Muscle of leg (tissue), 16 donors: Measurements from ENCODE around the gene ACVR1B. TPM values are rescaled to one million over a fixed set of nuclear protein-coding genes. Genes with fewer than 3 reads are reported as not detected.
A peak's percentile ranks its signal among the peaks of the same experiment; 100 is the strongest.

Source experiments
- DNase-seq: peaks from one replicate; pipeline ENCODE4 v3.0.0; 2013
- H3K27ac ChIP-seq: one replicate; pipeline ENCODE4 v1.5.1; 2013; ENCODE audit warnings: mild to moderate bottlenecking, low read length, control low read depth
- H3K27me3 ChIP-seq: one replicate; pipeline ENCODE4 v1.6.1; 2013; ENCODE audit warnings: low read length; ENCODE audit not compliant: control insufficient read depth, insufficient read depth
- H3K36me3 ChIP-seq: one replicate; pipeline ENCODE4 v1.6.1; 2013; ENCODE audit warnings: low read length; ENCODE audit not compliant: control insufficient read depth, insufficient read depth
- H3K4me1 ChIP-seq: one replicate; pipeline ENCODE4 v1.6.1; 2013; ENCODE audit warnings: low read length; ENCODE audit not compliant: control insufficient read depth, insufficient read depth
- H3K4me3 ChIP-seq: one replicate; pipeline ENCODE4 v1.5.1; 2013; ENCODE audit warnings: low read length, control low read depth
- H3K9me3 ChIP-seq: replicated peaks from 2 replicates; pipeline ENCODE4 v1.6.1; 2013; ENCODE audit warnings: low read depth, low read length; ENCODE audit not compliant: control insufficient read depth
- WGBS: methylation state at CpG from one replicate; pipeline ENCODE4 v1.1.5; 2013; ENCODE audit warnings: missing lambda C conversion rate; ENCODE audit not compliant: insufficient coverage; 5-methylcytosine and 5-hydroxymethylcytosine counted together
- long read RNA-seq, 11 donors: transcript quantifications; one replicate each; lab custom pipeline, GENCODE V29; 2026
- polyA plus RNA-seq, 8 donors: library from polyadenylated mRNA; unstranded; fragments of 120-200 nt; gene quantifications; one replicate each; pipeline versions ENCODE4 v1.2.1 to v1.2.3, GENCODE V29; 2013; ENCODE audit warnings: inconsistent platforms in 1 of 8, low replicate concordance in 1 of 8; ENCODE audit not compliant: insufficient read length in 8 of 8, insufficient read depth in 1 of 8
- total RNA-seq: library from RNA; stranded (reverse); fragments of 120-200 nt; gene quantifications from one replicate; pipeline ENCODE4 v1.2.4, GENCODE V29; 2013

The ACVR1B gene
- total RNA-seq (7.7 TPM), polyA plus RNA-seq (10 to 100 TPM; 11.2 to 17.2 (median 15.7) TPM)
- long read RNA-seq, donor 1, full-length matches to known transcripts = 1 of 1 reads
- long read RNA-seq, donor 1, partial matches to known transcripts = 0 of 1 reads
- long read RNA-seq, donor 1, other reads (novel, unspliced or antisense) = 0 of 1 reads
- long read RNA-seq, donor 2 = 0 reads
- long read RNA-seq, donor 3, full-length matches to known transcripts = 4 of 4 reads
- long read RNA-seq, donor 3, partial matches to known transcripts = 0 of 4 reads
- long read RNA-seq, donor 3, other reads (novel, unspliced or antisense) = 0 of 4 reads
- long read RNA-seq, donor 4, full-length matches to known transcripts = 3 of 3 reads
- long read RNA-seq, donor 4, partial matches to known transcripts = 0 of 3 reads
- long read RNA-seq, donor 4, other reads (novel, unspliced or antisense) = 0 of 3 reads
- long read RNA-seq, donor 5, full-length matches to known transcripts = 4 of 4 reads
- long read RNA-seq, donor 5, partial matches to known transcripts = 0 of 4 reads
- long read RNA-seq, donor 5, other reads (novel, unspliced or antisense) = 0 of 4 reads
- long read RNA-seq, donor 6, full-length matches to known transcripts = 6 of 6 reads
- long read RNA-seq, donor 6, partial matches to known transcripts = 0 of 6 reads
- long read RNA-seq, donor 6, other reads (novel, unspliced or antisense) = 0 of 6 reads
- long read RNA-seq, donor 7, full-length matches to known transcripts = 3 of 3 reads
- long read RNA-seq, donor 7, partial matches to known transcripts = 0 of 3 reads
- long read RNA-seq, donor 7, other reads (novel, unspliced or antisense) = 0 of 3 reads
- long read RNA-seq, donor 8, full-length matches to known transcripts = 1 of 1 reads
- long read RNA-seq, donor 8, partial matches to known transcripts = 0 of 1 reads
- long read RNA-seq, donor 8, other reads (novel, unspliced or antisense) = 0 of 1 reads
- long read RNA-seq, donor 9, full-length matches to known transcripts = 2 of 2 reads
- long read RNA-seq, donor 9, partial matches to known transcripts = 0 of 2 reads
- long read RNA-seq, donor 9, other reads (novel, unspliced or antisense) = 0 of 2 reads
- long read RNA-seq, donor 10, full-length matches to known transcripts = 1 of 1 reads
- long read RNA-seq, donor 10, partial matches to known transcripts = 0 of 1 reads
- long read RNA-seq, donor 10, other reads (novel, unspliced or antisense) = 0 of 1 reads
- long read RNA-seq, donor 11, full-length matches to known transcripts = 3 of 3 reads
- long read RNA-seq, donor 11, partial matches to known transcripts = 0 of 3 reads
- long read RNA-seq, donor 11, other reads (novel, unspliced or antisense) = 0 of 3 reads

DNA sequence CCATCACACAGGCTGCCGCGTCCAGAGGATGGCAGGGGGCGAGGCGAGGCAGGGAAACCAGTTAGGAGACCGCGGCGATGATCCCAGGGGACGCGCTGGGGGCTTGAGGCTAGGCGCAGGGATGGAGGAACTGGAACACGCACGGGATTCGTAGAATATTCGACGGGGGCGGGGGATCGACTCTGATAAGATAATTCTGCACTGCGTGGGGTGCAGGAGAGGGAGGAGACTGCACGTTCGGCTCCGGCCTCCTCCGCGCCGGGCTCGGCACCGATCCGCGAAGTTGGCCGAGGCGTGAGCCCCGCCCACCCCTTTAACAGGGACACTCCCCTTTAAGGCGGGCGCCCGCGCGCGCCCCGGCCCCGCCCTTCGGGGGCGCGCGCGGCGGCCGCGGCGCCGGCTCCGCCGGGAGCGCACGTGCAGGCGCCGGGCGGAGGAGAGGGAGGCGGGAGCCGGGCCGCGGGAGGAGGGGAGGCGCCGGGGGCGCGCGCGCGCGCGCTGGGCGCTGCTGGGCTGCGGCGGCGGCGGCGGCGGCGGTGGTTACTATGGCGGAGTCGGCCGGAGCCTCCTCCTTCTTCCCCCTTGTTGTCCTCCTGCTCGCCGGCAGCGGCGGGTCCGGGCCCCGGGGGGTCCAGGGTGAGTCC lies at the start of gene ACVR1B:
ACVR1B (plus strand) TSS at position 501 of the 644 bp plus-strand sequence; CDS start at position 546, 45 bp downstream.
- WGBS = under 1% methylated on average over 42 of the region's 86 CpGs
- peak; percentile 92 for DNase-seq
- peaks cover 27% of the 10 kb centered on the region for H3K4me1 ChIP-seq

GRCh38 chr12:51901881-51902280 lies 49.6 kb upstream of the ACVR1B start:
- WGBS = 93% methylated on average over 6 of the region's 11 CpGs
- no peaks in the 10 kb centered on the region for H3K36me3 ChIP-seq
- no peaks in the 10 kb centered on the region for H3K9me3 ChIP-seq
- no peak for DNase-seq
- H3K27me3 ChIP-seq = peaks cover 2% of the 10 kb centered on the region
- peaks cover 34% of the 10 kb centered on the region for H3K4me1 ChIP-seq
- no peak overlapping the region for H3K4me3 ChIP-seq
- H3K27ac ChIP-seq = no peak overlapping the region

More for the DNA sequence above, at the start of gene ACVR1B:
- H3K4me3 ChIP-seq = peak within 1 kb of the TSS; percentile 89
- no peaks in the 10 kb centered on the region for H3K9me3 ChIP-seq
- no peaks in the 10 kb centered on the region for H3K36me3 ChIP-seq
- peak within 1 kb of the TSS; percentile 72 for H3K27ac ChIP-seq
- H3K27me3 ChIP-seq = peaks cover 6% of the 10 kb centered on the region

GRCh38 chr12:51904951-51905470 lies 46.5 kb upstream of the ACVR1B start:
- no peaks in the 10 kb centered on the region for H3K9me3 ChIP-seq
- peaks cover 47% of the 10 kb centered on the region for H3K4me1 ChIP-seq
- H3K27ac ChIP-seq = peak overlapping the region; percentile 93
- H3K27me3 ChIP-seq = peaks cover 2% of the 10 kb centered on the region
- peak; percentile 87 for DNase-seq
- no peak overlapping the region for H3K4me3 ChIP-seq
- peaks cover 4% of the 10 kb centered on the region for H3K36me3 ChIP-seq

GRCh38 chr12:51905471-51906429 lies 45.7 kb upstream of the ACVR1B start:
- H3K4me1 ChIP-seq = peaks cover 54% of the 10 kb centered on the region
- peak; percentile 98 for DNase-seq
- H3K4me3 ChIP-seq = no peak overlapping the region
- peaks cover 2% of the 10 kb centered on the region for H3K27me3 ChIP-seq
- no peaks in the 10 kb centered on the region for H3K9me3 ChIP-seq
- H3K36me3 ChIP-seq = peaks cover 4% of the 10 kb centered on the region
- 22% methylated on average over 12 of the region's 18 CpGs for WGBS
- peak overlapping the region; percentile 93 for H3K27ac ChIP-seq

GRCh38 chr12:51906430-51907082 lies 44.9 kb upstream of the ACVR1B start:
- DNase-seq = peak; percentile 73
- Histone ChIP-seq H3K4me1 (peaks cover 62% of the 10 kb centered on the region), H3K27ac (peak overlapping the region; percentile 93)

GRCh38 chr12:51907083-51907855 lies 44.2 kb upstream of the ACVR1B start, which contains the start of gene ACVRL1:
TSS of gene ACVRL1 (plus strand) at chr12:51907504. CDS start at chr12:51912475, 4,971 bp downstream.
- Histone ChIP-seq H3K9me3 (no peaks in the 10 kb centered on the region), H3K4me1 (peaks cover 69% of the 10 kb centered on the region), H3K4me3 (peak within 1 kb of the TSS; percentile 61), H3K27ac (peak within 1 kb of the TSS; percentile 93), H3K36me3 (peaks cover 11% of the 10 kb centered on the region), H3K27me3 (no peaks in the 10 kb centered on the region)
- DNase-seq = peak; percentile 88
- 2% methylated on average over 74 of the region's 74 CpGs for WGBS

More at GRCh38 chr12:51906430-51907082, 44.9 kb upstream of the ACVR1B start:
- Histone ChIP-seq H3K27me3 (no peaks in the 10 kb centered on the region), H3K36me3 (peaks cover 8% of the 10 kb centered on the region), H3K9me3 (no peaks in the 10 kb centered on the region), H3K4me3 (peak overlapping the region; percentile 61)
- WGBS = 7% methylated on average over 10 of the region's 23 CpGs

DNA sequence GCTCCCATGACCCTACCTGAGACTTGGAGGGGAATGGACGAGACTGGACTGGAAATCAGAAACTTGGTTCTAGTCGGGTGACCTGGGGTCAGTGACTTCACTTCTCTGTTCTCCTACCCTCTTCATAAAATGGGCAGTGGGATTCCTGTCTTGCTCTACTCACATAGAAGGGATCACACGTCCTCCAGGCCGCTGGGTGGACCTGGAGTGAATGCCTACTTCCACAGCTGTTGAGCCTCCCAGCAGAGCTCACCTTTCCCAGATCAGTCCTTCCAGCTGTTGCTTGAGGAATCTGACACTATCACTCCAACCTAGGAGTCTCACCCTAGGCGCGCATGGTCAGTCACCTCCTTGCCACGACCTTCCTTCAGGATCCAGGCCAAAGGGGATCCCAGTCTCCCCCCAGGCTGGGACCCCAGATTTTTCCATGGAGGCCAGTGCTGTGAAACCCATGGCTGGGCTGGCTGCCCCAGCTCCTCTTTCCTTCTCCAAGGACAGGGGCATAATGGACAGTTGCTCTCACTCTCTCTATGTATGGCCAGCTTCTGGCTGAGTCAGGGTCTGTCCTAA lies 43.6 kb upstream of the ACVR1B start:
- DNase-seq = no peak
- peak overlapping the region; percentile 84 for H3K27ac ChIP-seq
- WGBS = 11% methylated on average over 6 of the region's 7 CpGs
- peak overlapping the region; percentile 61 for H3K4me3 ChIP-seq
- no peaks in the 10 kb centered on the region for H3K9me3 ChIP-seq
- peaks cover 76% of the 10 kb centered on the region for H3K4me1 ChIP-seq
- H3K36me3 ChIP-seq = peaks cover 17% of the 10 kb centered on the region
- no peaks in the 10 kb centered on the region for H3K27me3 ChIP-seq
